Right ventricle myocardium inferior (tissue), 1 donor: Measurements from ENCODE around the gene CTIF. TPM values are rescaled to one million over a fixed set of nuclear protein-coding genes. Genes with fewer than 3 reads are reported as not detected.

Source experiments
- ATAC-seq: fragments of 200-7000 bp; cut with Tn5 transposase; one replicate; pipeline ENCODE4 v1.9.1; 2020; ENCODE audit warnings: mild to moderate bottlenecking, moderate library complexity
- DNase-seq: peaks from one replicate; pipeline ENCODE4 v3.0.0; 2021; ENCODE audit errors: missing footprints
- intact Hi-C: fragments of 100-400 bp; cut with DNase I; formaldehyde crosslinking; loops from one replicate; pipeline ENCODE4 v1.11.0; 2022
- total RNA-seq: library from RNA; stranded (reverse); fragmentation: NEBNext Ultra II Directional; extraction: Animal tissue kit (Norgen Biotek cat#: 25700); gene quantifications from one replicate; pipeline ENCODE4 v1.2.1, GENCODE V29; 2021
- donor health status: DM: no; HTN: yes; CAD: no; lungs with severe emphysema.

CTIF gene
- total RNA-seq, 1 donor from 2014 or later, result 74.0 TPM

GRCh38 chr18:48742304-48742703, 203.5 kb downstream of the CTIF start:
- DNase-seq (no peak), ATAC-seq (peak; percentile 54)
- intact Hi-C loops, result no loop called here

GRCh38 chr18:48742706-48743475, 204.1 kb downstream of the CTIF start:
- ATAC-seq, result peak; percentile 70
- intact Hi-C loops, result no loop called here

GRCh38 chr18:48743886-48744285, 205.1 kb downstream of the CTIF start:
- no peak for ATAC-seq
- no peak for DNase-seq
- intact Hi-C loops, result no loop called here

More at GRCh38 chr18:48742706-48743475, 204.1 kb downstream of the CTIF start:
- no peak for DNase-seq

- intact Hi-C loops, result no loop called here
- no peak for ATAC-seq
- DNase-seq, result no peak
These were observed 206.5 kb downstream of the CTIF start for GRCh38 chr18:48745293-48745692.

- DNase-seq (no peak), ATAC-seq (peak; percentile 78)
- intact Hi-C loops, result loop anchor here (2.0 kb wide), 1 partner anchor 69 kb away; no protein-coding TSS in a partner anchor
These were observed 210.9 kb downstream of the CTIF start for GRCh38 chr18:48749768-48750167.

- ATAC-seq (peak; percentile 70), DNase-seq (no peak)
- intact Hi-C loops, result loop anchor here (2.0 kb wide), 1 partner anchor 70 kb away; no protein-coding TSS in a partner anchor
These were observed 211.8 kb downstream of the CTIF start for GRCh38 chr18:48750485-48751175.

GRCh38 chr18:48751727-48752468, 213.1 kb downstream of the CTIF start:
- ATAC-seq (no peak), DNase-seq (no peak)
- intact Hi-C loops, result loop anchor here (2.0 kb wide), 1 partner anchor 71 kb away; no protein-coding TSS in a partner anchor

GRCh38 chr18:48752478-48752877, 213.6 kb downstream of the CTIF start:
- DNase-seq, result no peak
- no peak for ATAC-seq
- intact Hi-C loops, result no loop called here

GRCh38 chr18:48752928-48753327, 214.1 kb downstream of the CTIF start:
- intact Hi-C loops, result no loop called here
- no peak for ATAC-seq

GRCh38 chr18:48753691-48754090, 214.9 kb downstream of the CTIF start:
- ATAC-seq, result no peak
- intact Hi-C loops, result no loop called here

More at GRCh38 chr18:48752928-48753327, 214.1 kb downstream of the CTIF start:
- DNase-seq, result no peak

GRCh38 chr18:48754559-48754958, 215.7 kb downstream of the CTIF start:
- intact Hi-C loops, result no loop called here
- no peak for ATAC-seq
- DNase-seq, result no peak

More at GRCh38 chr18:48753691-48754090, 214.9 kb downstream of the CTIF start:
- no peak for DNase-seq

- intact Hi-C loops, result no loop called here
- ATAC-seq (no peak), DNase-seq (no peak)
These were observed 216.2 kb downstream of the CTIF start for GRCh38 chr18:48754993-48755473.

GRCh38 chr18:48756511-48757226, 217.8 kb downstream of the CTIF start:
- DNase-seq, result no peak
- ATAC-seq, result no peak

GRCh38 chr18:48757367-48757766, 218.5 kb downstream of the CTIF start:
- ATAC-seq (no peak), DNase-seq (no peak)
- intact Hi-C loops, result no loop called here

More at GRCh38 chr18:48756511-48757226, 217.8 kb downstream of the CTIF start:
- intact Hi-C loops, result no loop called here

GRCh38 chr18:48757906-48758305, 219.1 kb downstream of the CTIF start:
- ATAC-seq (no peak), DNase-seq (no peak)
- intact Hi-C loops, result no loop called here

- intact Hi-C loops, result no loop called here
- ATAC-seq, result peak; percentile 33
- no peak for DNase-seq
These were observed 222.8 kb downstream of the CTIF start for GRCh38 chr18:48761582-48761981.

- DNase-seq (no peak), ATAC-seq (no peak)
- intact Hi-C loops, result no loop called here
These were observed 223.2 kb downstream of the CTIF start for GRCh38 chr18:48762022-48762421.
